NCI-H345 (cell line): ENCODE measurements around the gene FBXO42.
"Not testable (repeated sequence)": the region's sequence is repeated elsewhere in the genome, so short reads cannot be mapped to it uniquely, and the experiment has no call there.

Experiments
- DNase-seq: peaks from one replicate; lab custom pipeline; 2025; lab: John Stamatoyannopoulos, UW

The FBXO42 gene

GRCh38 chr1:16262067-16262466 is 90.2 kb downstream of the FBXO42 start:
- no peak for DNase-seq

- DNase-seq = no peak
Measured at GRCh38 chr1:16260814-16261213, 91.5 kb downstream of the FBXO42 start.

GRCh38 chr1:16258591-16259135 is 93.6 kb downstream of the FBXO42 start:
- no peak for DNase-seq

GRCh38 chr1:16257968-16258367 is 94.3 kb downstream of the FBXO42 start:
- no peak for DNase-seq

DNA sequence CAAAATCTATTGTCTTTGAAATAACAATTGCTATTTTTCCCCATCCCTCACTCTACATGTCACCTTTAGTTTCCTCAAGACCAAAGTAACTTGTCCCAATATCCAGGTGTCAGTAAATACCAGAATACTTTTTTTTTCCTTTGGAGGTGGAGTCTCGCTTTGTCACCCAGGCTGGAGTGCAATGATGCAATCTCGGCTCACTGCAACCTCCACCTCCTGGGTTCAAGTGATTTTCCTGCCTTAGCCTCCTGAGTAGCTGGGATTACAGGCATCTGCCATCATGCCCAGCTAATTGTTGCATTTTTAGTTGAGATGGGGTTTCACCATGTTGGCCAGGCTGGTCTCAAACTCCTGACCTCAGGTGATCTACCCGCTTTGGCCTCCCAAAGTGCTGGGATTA is 94.7 kb downstream of the FBXO42 start:
- DNase-seq = not testable (repeated sequence)

- no peak for DNase-seq
Measured at GRCh38 chr1:16256478-16256877, 95.8 kb downstream of the FBXO42 start.

GRCh38 chr1:16254263-16254928 is 97.9 kb downstream of the FBXO42 start:
- no peak for DNase-seq

DNA sequence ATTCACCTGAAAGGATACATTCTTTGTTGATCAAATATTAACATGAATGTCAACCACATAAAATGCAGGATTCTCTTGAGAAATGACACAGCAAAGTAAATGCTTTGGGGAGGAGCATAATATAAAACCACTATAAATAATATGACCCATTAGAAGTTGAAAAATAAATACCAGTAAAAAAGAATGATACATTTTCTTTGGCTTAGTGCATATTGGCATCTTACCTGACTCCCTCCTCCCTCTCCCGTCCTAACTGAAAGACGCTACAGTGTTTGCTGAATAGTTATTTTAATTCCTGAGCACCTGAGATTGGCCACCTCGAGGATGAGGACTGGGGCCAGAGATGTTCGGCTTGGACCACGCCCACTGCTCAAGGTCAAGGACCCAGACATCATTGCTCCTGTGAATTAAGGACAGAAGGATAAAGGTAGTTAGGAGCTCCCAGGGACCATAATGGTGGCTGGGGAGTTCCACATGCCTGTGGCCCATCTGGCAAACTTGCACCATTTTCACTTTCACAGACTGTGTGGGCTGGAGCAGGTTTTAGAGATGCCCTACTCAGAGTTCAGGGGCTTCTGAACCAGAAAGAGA is 98.9 kb downstream of the FBXO42 start:
- no peak for DNase-seq

GRCh38 chr1:16252912-16253311 is 99.4 kb downstream of the FBXO42 start:
- DNase-seq = no peak

- no peak for DNase-seq
Measured at GRCh38 chr1:16251381-16251780, 100.9 kb downstream of the FBXO42 start.

- DNase-seq = no peak
Measured at GRCh38 chr1:16250524-16251251, 101.6 kb downstream of the FBXO42 start.

DNA sequence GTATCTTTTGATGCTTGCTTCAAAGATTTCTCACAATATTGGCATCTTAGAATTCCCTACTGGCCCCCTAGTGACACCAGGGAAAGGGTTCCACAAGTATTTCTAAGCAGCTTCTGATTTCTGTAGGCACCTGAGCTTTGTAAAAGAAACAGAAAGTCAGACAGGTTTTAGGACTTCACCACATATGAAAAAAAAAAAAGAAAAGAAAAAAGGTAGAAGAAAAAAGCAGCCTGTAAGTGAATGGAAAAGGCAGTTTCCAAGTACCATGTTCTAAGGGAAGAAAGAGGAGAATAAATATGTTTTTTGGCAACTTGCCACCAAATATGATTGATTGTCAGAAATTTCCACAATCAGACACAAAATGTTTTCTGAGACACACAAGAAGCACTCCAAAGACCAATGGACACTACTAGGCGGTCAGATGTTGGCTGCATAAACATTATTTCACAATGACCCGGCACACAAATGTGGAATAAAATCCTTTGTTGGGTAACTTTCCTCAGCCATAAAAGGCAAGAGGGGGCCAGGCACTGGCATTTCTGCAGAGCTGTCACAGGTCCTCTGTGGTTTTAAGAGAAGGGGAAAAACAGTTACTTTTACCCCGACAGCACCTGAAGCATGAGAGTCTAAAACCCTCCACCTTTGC is 102.6 kb downstream of the FBXO42 start:
- no peak for DNase-seq

DNA sequence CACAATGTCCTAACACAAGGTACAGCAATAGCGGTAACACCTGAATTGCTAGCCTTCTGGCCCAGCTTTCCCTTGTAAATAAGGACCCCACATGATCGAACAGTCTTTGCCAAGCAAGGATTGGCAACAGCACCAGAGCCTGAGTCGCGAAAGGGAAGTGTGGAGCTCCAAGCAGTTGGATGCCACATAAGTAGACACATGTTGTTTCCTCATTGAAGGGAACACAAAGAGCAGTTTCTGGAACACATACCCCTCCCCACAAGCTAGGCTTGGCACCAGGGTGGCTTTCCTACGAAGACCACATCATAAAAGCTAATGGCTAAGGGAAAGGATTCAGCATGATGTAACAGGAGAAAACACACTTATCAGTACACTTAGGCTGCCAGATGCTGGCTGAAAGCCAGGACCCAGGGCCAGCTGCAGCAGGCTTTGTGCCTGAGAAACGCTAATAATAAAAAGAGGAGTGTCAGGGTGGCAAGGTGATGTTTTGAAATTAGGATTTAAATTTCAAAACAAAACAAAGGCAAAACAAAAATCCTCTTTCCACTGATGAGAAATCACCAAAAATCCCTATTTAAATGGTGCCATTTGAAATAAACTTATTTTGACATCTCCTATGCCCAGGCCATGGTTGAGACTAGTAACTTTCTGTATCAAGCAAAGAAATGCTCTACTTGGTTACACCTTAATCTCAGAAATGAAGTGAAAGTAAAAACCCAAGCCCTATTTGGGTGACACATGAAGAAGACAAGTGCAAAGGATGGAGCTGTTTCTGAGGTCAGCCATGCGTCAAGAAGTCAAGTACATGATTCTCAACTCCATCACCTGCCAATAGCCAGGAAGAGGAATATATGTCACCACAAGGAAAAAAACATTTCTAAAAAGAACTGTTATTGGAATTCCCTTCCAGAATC is 103.4 kb downstream of the FBXO42 start:
- peak; percentile 98 for DNase-seq

- DNase-seq = no peak
Measured at GRCh38 chr1:16248007-16248436, 104.3 kb downstream of the FBXO42 start.

- DNase-seq = no peak
Measured at GRCh38 chr1:16247441-16247840, 104.8 kb downstream of the FBXO42 start.

DNA sequence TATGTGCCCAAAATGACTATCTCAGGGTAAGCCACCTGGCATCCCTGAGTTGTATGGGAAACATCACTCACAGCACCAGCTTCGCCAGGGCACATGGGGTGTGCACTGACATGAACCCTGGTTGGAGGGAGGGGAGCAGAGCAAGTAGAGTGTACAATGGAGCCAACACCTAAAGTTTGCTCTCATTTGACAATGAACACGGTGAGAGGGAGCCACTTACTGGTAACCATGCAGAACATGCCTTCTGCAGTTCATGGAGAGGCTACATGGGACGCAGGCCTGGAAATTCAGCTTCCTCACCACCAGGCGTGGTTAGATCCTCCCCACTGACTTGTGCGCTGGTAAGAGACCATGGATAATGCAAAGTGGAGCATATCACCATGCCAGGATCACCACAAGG is 105.3 kb downstream of the FBXO42 start:
- peak; percentile 4 for DNase-seq

DNA sequence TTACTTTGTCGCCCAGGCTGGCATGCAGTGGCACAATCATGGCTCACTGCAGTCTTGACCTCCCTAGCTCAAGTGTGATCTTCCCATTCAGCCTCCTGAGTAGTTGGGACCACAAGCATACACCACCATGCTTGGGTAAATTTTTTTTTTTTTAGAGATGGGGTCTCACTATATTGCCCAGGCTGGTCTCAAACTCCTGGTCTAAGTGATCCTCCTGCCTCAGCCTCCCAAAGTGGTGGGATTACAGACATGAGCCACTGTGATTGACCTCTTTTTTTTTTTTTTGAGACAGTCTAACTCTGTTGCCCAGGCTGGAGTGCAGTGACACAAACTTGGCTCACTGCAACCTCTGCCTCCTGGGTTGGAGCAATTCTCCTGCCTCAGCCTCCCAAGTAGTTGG is 106.0 kb downstream of the FBXO42 start:
- not testable (repeated sequence) for DNase-seq

GRCh38 chr1:16245476-16246196 is 106.6 kb downstream of the FBXO42 start:
- DNase-seq = no peak

DNA sequence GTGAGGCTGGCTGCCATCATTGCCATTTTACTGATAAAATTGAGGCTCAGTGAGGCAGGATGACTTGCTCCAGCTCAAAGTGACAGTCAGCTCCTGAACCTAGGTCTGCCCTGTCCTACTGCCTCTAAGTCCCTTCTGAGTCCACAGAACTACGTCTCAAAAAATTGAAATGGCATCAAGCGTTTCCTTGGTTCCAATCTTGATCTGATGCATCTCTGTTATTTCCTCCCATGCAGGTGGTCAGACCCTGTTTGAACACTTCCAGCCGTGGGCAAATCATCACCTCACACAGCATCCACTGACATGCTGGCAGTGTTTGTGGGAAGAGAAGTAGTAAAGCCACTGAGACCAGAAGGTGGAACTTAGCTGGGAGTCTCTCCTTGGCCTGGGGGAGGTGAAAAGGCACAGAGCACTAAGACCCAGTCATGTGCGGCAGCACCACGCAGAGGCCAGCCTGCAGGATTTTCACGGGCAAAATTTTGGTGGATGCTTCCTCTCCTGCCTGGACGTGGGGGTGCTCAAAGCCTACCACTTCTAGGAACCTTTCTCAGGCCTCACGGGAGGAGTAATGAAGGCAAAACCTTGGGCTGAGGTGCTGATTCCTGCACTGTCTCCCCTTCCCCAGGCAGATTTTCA is 107.5 kb downstream of the FBXO42 start:
- DNase-seq = no peak

GRCh38 chr1:16243936-16244649 is 108.2 kb downstream of the FBXO42 start:
- DNase-seq = peak; percentile 71
